Sigmoid colon (tissue), 4 donors: ENCODE results near the gene ROBO3.

Experiments
- CTCF ChIP-seq, 4 experiments: fragments of 450-650 bp in 3 of 4; fragments of 200-600 bp in 1 of 4; IDR thresholded peaks; one replicate each; pipeline ENCODE4 v1.5.1; 2016 to 2019; ENCODE audit warnings: antibody characterized with exemption in 4 of 4, mild to moderate bottlenecking in 3 of 4, moderate library complexity in 2 of 4
- EP300 ChIP-seq, 4 donors: sonication (generic); formaldehyde crosslinking; IDR thresholded peaks; one replicate each; pipeline ENCODE4 v1.6.1; 2017; ENCODE audit warnings: antibody characterized with exemption in 4 of 4
- POLR2A ChIP-seq, 2 donors: fragments of 450-650 bp; IDR thresholded peaks; one replicate each; pipeline ENCODE4 v1.6.1; 2016; ENCODE audit warnings: antibody characterized with exemption in 2 of 2, mild to moderate bottlenecking in 2 of 2, moderate library complexity in 2 of 2

GRCh38 chr11:124877631-124877909, 12.3 kb downstream of the ROBO3 start:
- TF ChIP-seq EP300 (IDR thresholded peaks at IDR 0.05): no peak
- TF ChIP-seq POLR2A (IDR thresholded peaks at IDR 0.05): no peak
- TF ChIP-seq CTCF (IDR thresholded peaks at IDR 0.05): no peak
